B cell (primary cell): Measurements from ENCODE around the gene FCRL1. TPM values are rescaled to one million over a fixed set of nuclear protein-coding genes. Genes with fewer than 3 reads are reported as not detected.

Source experiments
- ATAC-seq: fragments of 200-7000 bp; cut with Tn5 transposase; one replicate; pipeline ENCODE4 v1.10.0; 2021; ENCODE audit warnings: low read depth, mild to moderate bottlenecking, moderate number of reproducible peaks, moderate library complexity
- CTCF ChIA-PET: fragments of 350-600 bp; sonication (Branson Sonifier 250); formaldehyde crosslinking; loops from one replicate; lab custom pipeline; 2021; ENCODE audit warnings: antibody characterized with exemption, inconsistent platforms; lab: Charles Lee
- POLR2A ChIA-PET: fragments of 350-600 bp; sonication (Branson Sonifier 250); formaldehyde crosslinking; loops from one replicate; lab custom pipeline; 2021; ENCODE audit warnings: antibody characterized with exemption; lab: Charles Lee
- DNase-seq: peaks from one replicate; pipeline ENCODE4 v3.0.0; 2013
- H2AFZ ChIP-seq: 2 replicates; pipeline ENCODE4 v1.6.1; 2012; ENCODE audit warnings: mild to moderate bottlenecking, low read depth, low read length; ENCODE audit not compliant: insufficient read depth, poor library complexity, severe bottlenecking
- H3K27ac ChIP-seq, 2 donors: 1 replicate in 1 of 2; 2 replicates in 1 of 2; pipeline ENCODE4 v1.5.1; 2012 to 2013; ENCODE audit warnings: low read length in 2 of 2, mild to moderate bottlenecking in 2 of 2, moderate library complexity in 1 of 2
- H3K27me3 ChIP-seq, 4 experiments: fragments of 200-600 bp in 1 of 4; sonication (generic) in 1 of 4; replicated peaks in 1 of 4; 1 replicate in 2 of 4; 2 replicates in 2 of 4; pipeline versions ENCODE4 v1.6.1 to v1.7.0; 2013 to 2016; ENCODE audit warnings: low read length in 3 of 4, mild to moderate bottlenecking in 2 of 4, mixed read lengths in 1 of 4, moderate library complexity in 1 of 4; ENCODE audit not compliant: insufficient read depth in 4 of 4, control insufficient read depth in 3 of 4; ENCODE audit errors: control extremely low read depth in 1 of 4
- H3K36me3 ChIP-seq, 2 experiments: replicated peaks in 1 of 2; 1 replicate in 1 of 2; 2 replicates in 1 of 2; pipeline versions ENCODE4 v1.6.1 to v1.7.1; 2013; ENCODE audit warnings: low read length in 1 of 2; ENCODE audit not compliant: insufficient read depth in 2 of 2, control insufficient read depth in 1 of 2; ENCODE audit errors: control extremely low read depth in 1 of 2, extremely low read depth in 1 of 2
- H3K4me1 ChIP-seq, 2 donors: fragments of 200-600 bp in 1 of 2; sonication (generic) in 1 of 2; 1 replicate in 1 of 2; 2 replicates in 1 of 2; pipeline versions ENCODE4 v1.5.1 to v1.6.1; 2013 to 2017; ENCODE audit warnings: low read length in 2 of 2; ENCODE audit not compliant: control insufficient read depth in 2 of 2, insufficient read depth in 2 of 2
- H3K4me2 ChIP-seq: replicated peaks from 2 replicates; pipeline ENCODE3; 2012; ENCODE audit warnings: mild to moderate bottlenecking, low read depth, low read length; ENCODE audit not compliant: poor library complexity, severe bottlenecking
- H3K4me3 ChIP-seq, 5 experiments: fragments of 200-600 bp in 1 of 5; sonication (generic) in 1 of 5; 1 replicate in 3 of 5; 2 replicates in 2 of 5; pipeline versions ENCODE4 v1.5.1 to v1.7.0; 2011 to 2016; ENCODE audit warnings: low read length in 4 of 5, mild to moderate bottlenecking in 4 of 5, low read depth in 2 of 5, control low read depth in 1 of 5, moderate library complexity in 1 of 5; ENCODE audit not compliant: insufficient read depth in 1 of 5; ENCODE audit errors: control extremely low read depth in 1 of 5, extremely low read depth in 1 of 5
- H3K79me2 ChIP-seq: fragments of 200-600 bp; sonication (generic); one replicate; pipeline ENCODE4 v1.6.0; 2016; ENCODE audit warnings: low read length; ENCODE audit not compliant: control insufficient read depth, insufficient read depth
- H3K9ac ChIP-seq: fragments of 200-600 bp; sonication (generic); 2 replicates; pipeline ENCODE4 v1.6.1; 2017; ENCODE audit warnings: mild to moderate bottlenecking, low read length, moderate library complexity
- H3K9me3 ChIP-seq, 3 donors: one replicate each; pipeline versions ENCODE4 v1.6.1 to v1.7.1; 2013; ENCODE audit warnings: low read length in 2 of 3; ENCODE audit not compliant: control insufficient read depth in 2 of 3, insufficient read depth in 1 of 3; ENCODE audit errors: control extremely low read depth in 1 of 3
- H4K20me1 ChIP-seq: 2 replicates; pipeline ENCODE4 v1.6.0; 2012; ENCODE audit warnings: mild to moderate bottlenecking, low read length; ENCODE audit not compliant: insufficient read depth, control insufficient read depth, poor library complexity, severe bottlenecking
- H3K27ac Mint-ChIP-seq: one replicate; pipeline ENCODE4 v1.8.0; 2021; ENCODE audit warnings: mixed read lengths
- H3K27me3 Mint-ChIP-seq: one replicate; pipeline ENCODE4 v1.8.0; 2021; ENCODE audit warnings: mixed read lengths
- H3K4me1 Mint-ChIP-seq: one replicate; pipeline ENCODE4 v1.8.0; 2021; ENCODE audit warnings: mixed read lengths
- H3K4me3 Mint-ChIP-seq: one replicate; pipeline ENCODE4 v1.8.0; 2021; ENCODE audit warnings: mixed read lengths
- H3K9me3 Mint-ChIP-seq: one replicate; pipeline ENCODE4 v1.8.0; 2022; ENCODE audit warnings: mixed read lengths; ENCODE audit not compliant: insufficient read depth
- CTCF ChIP-seq: fragments of 200-600 bp; IDR thresholded peaks from one replicate; pipeline ENCODE4 v1.8.0; 2022; ENCODE audit warnings: antibody characterized with exemption, mild to moderate bottlenecking
- EZH2 ChIP-seq: IDR thresholded peaks from 2 replicates; pipeline ENCODE4 v1.6.1; 2012; ENCODE audit warnings: borderline replicate concordance, low read depth, mild to moderate bottlenecking, moderate library complexity, low read length; ENCODE audit not compliant: insufficient read depth, poor library complexity, severe bottlenecking
- WGBS: methylation state at CpG from one replicate; pipeline ENCODE4 v1.1.5; 2013; ENCODE audit warnings: missing lambda C conversion rate; ENCODE audit not compliant: insufficient coverage; 5-methylcytosine and 5-hydroxymethylcytosine counted together
- intact Hi-C: fragments of 100-400 bp; cut with micrococcal nuclease; formaldehyde crosslinking; loops from one replicate; pipeline ENCODE4 v1.10.0; 2022
- polyA plus RNA-seq: library from polyadenylated mRNA; depleted of rRNA; stranded (reverse); fragments of >200 nt; gene quantifications from 2 replicates; pipeline ENCODE4 v1.2.3, GENCODE V29; 2012
- total RNA-seq, 2 donors: library from RNA; stranded (reverse); fragments of 120-200 nt in 1 of 2; gene quantifications; 1 replicate in 1 of 2; 2 replicates in 1 of 2; pipeline versions ENCODE4 v1.2.3 to v1.2.4, GENCODE V29; 2013 to 2022

FCRL1 gene
- total and polyA plus RNA-seq, 2 donors (not counting 1 experiment from before 2014, with no cell fraction given): 277 to 953 TPM

- no peak for TF ChIP-seq EZH2
- no peak for TF ChIP-seq CTCF
- no peaks in the 10 kb centered on the region for H3K36me3 ChIP-seq
- ChIA-PET POLR2A (interaction anchor here (1.5 kb wide), 1 partner anchor 38 kb away, joined by 4 read pairs; no protein-coding TSS in a partner anchor), CTCF (interaction anchor here (0.6 to 2.3 kb wide), 7 partner anchors 15 to 200 kb away, joined by 3 to 7 read pairs (median 4); no protein-coding TSS in a partner anchor)
- WGBS: 50% methylated on average over 2 of the region's 4 CpGs
- Mint-ChIP-seq H3K4me3 (peak overlapping the region; percentile 23), H3K27me3 (no peaks in the 10 kb centered on the region), H3K27ac (peak overlapping the region; percentile 51), H3K4me1 (peaks cover 75% of the 10 kb centered on the region), H3K9me3 (no peaks in the 10 kb centered on the region)
- no peak for DNase-seq
- H4K20me1 ChIP-seq: no peaks in the 10 kb centered on the region
- peak overlapping the region in 1 of 2 donors; percentile 39 for H3K27ac ChIP-seq
- intact Hi-C loops: loop anchor here (2.0 to 5.0 kb wide), 2 partner anchors 23 to 37 kb away; partner anchors contain the start of gene FCRL1
- peak overlapping the region; percentile 20 for H2AFZ ChIP-seq
- H3K27me3 ChIP-seq: no peaks in the 10 kb centered on the region
- H3K79me2 ChIP-seq: peaks cover 17% of the 10 kb centered on the region
- no peak overlapping the region for H3K4me3 ChIP-seq
- no peaks in the 10 kb centered on the region for H3K9me3 ChIP-seq
- peak overlapping the region; percentile 4 for H3K9ac ChIP-seq
- no peak for ATAC-seq
- peaks cover 64 to 79% of the 10 kb centered on the region in 2 donors for H3K4me1 ChIP-seq
- H3K4me2 ChIP-seq: peak overlapping the region; percentile 61
Observed at GRCh38 chr1:157844089-157844830, 24.3 kb upstream of the FCRL1 start.

- intact Hi-C loops: loop anchor here (5.0 kb wide), 1 partner anchor 36 kb away; no protein-coding TSS in a partner anchor
- CTCF ChIA-PET: interaction anchor here (0.9 to 2.3 kb wide), 4 partner anchors 19 to 116 kb away, joined by 3 to 7 read pairs (median 5); no protein-coding TSS in a partner anchor
- Mint-ChIP-seq H3K9me3 (no peaks in the 10 kb centered on the region), H3K27ac (peak overlapping the region; percentile 12), H3K4me3 (peak overlapping the region; percentile 11), H3K27me3 (no peaks in the 10 kb centered on the region), H3K4me1 (peaks cover 76% of the 10 kb centered on the region)
- no peak for ATAC-seq
- peaks cover 64 to 76% of the 10 kb centered on the region in 2 donors for H3K4me1 ChIP-seq
- no peaks in the 10 kb centered on the region for H3K9me3 ChIP-seq
- TF ChIP-seq CTCF: no peak
- TF ChIP-seq EZH2: no peak
- H2AFZ ChIP-seq: peak overlapping the region; percentile 63
- peaks cover 17% of the 10 kb centered on the region for H3K79me2 ChIP-seq
- H3K36me3 ChIP-seq: no peaks in the 10 kb centered on the region
- DNase-seq: no peak
- no peaks in the 10 kb centered on the region for H3K27me3 ChIP-seq
- 64% methylated on average over 1 of the region's 1 CpG for WGBS
- peak overlapping the region in 1 of 5 experiments; percentile 34 for H3K4me3 ChIP-seq
- peak overlapping the region; percentile 34 for H3K9ac ChIP-seq
- POLR2A ChIA-PET: interaction anchor here (0.7 kb wide), 1 partner anchor 23 kb away, joined by 3 read pairs; the partner anchor contains the start of gene FCRL1
- H4K20me1 ChIP-seq: no peaks in the 10 kb centered on the region
- H3K27ac ChIP-seq: peak overlapping the region; percentile 37 to 55
- H3K4me2 ChIP-seq: peak overlapping the region; percentile 61
Observed at GRCh38 chr1:157842939-157843338, 23.0 kb upstream of the FCRL1 start.
